ENCODE data around the gene BTRC.

DNA sequence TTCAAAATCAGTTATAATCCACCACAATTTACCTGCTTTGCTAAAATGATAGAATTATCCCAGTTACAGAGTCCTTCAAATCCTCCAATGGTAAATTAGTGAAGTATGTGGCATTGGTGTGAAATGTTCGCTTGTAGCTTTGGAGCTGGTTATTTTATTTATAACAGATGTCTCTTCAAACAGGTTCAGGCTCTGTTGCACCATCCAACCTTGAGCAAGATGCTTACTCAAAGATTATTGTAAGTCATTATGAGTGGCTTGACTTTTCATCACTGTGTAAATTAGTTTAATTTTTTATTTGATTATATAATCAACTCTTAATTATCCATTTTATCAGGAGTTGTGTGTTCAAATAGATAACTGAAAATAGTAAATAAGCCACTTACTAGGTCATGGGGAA is 99.4 kb downstream of the BTRC start:
- no peak for TF ChIP-seq POLR2A (IDR thresholded peaks at IDR 0.05)
- TF ChIP-seq, protein P1, sequence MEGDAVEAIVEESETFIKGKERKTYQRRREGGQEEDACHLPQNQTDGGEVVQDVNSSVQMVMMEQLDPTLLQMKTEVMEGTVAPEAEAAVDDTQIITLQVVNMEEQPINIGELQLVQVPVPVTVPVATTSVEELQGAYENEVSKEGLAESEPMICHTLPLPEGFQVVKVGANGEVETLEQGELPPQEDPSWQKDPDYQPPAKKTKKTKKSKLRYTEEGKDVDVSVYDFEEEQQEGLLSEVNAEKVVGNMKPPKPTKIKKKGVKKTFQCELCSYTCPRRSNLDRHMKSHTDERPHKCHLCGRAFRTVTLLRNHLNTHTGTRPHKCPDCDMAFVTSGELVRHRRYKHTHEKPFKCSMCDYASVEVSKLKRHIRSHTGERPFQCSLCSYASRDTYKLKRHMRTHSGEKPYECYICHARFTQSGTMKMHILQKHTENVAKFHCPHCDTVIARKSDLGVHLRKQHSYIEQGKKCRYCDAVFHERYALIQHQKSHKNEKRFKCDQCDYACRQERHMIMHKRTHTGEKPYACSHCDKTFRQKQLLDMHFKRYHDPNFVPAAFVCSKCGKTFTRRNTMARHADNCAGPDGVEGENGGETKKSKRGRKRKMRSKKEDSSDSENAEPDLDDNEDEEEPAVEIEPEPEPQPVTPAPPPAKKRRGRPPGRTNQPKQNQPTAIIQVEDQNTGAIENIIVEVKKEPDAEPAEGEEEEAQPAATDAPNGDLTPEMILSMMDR (IDR thresholded peaks at IDR 0.05) = no peak
- no peak for TF ChIP-seq POLR2AphosphoS5 (IDR thresholded peaks at IDR 0.05)
- TF ChIP-seq EP300 (IDR thresholded peaks at IDR 0.05) = no peak

Data from sigmoid colon (tissue), 4 donors.